Stromal cell of bone marrow (primary cell): ENCODE data around the gene ARHGAP22.

Source experiments
- DNase-seq: peaks from one replicate; pipeline ENCODE4 v3.0.0-alpha.2; 2012; ENCODE audit warnings: low read depth

ARHGAP22 gene

GRCh38 chr10:48477616-48478015, 127.3 kb downstream of the ARHGAP22 start:
- no peak for DNase-seq

- no peak for DNase-seq
These were observed 127.7 kb downstream of the ARHGAP22 start for GRCh38 chr10:48477141-48477540.

GRCh38 chr10:48476279-48476982, 128.4 kb downstream of the ARHGAP22 start:
- no peak for DNase-seq

GRCh38 chr10:48475943-48476278, 129.0 kb downstream of the ARHGAP22 start:
- DNase-seq = no peak

- no peak for DNase-seq
These were observed 130.0 kb downstream of the ARHGAP22 start for GRCh38 chr10:48474765-48475365.

GRCh38 chr10:48473704-48474103, 131.2 kb downstream of the ARHGAP22 start:
- no peak for DNase-seq

GRCh38 chr10:48472501-48473069, 132.3 kb downstream of the ARHGAP22 start:
- no peak for DNase-seq

- peak; percentile 21 for DNase-seq
These were observed 133.7 kb downstream of the ARHGAP22 start for GRCh38 chr10:48470893-48471805.

- no peak for DNase-seq
These were observed 134.6 kb downstream of the ARHGAP22 start for GRCh38 chr10:48470115-48470892.

- no peak for DNase-seq
These were observed 135.3 kb downstream of the ARHGAP22 start for GRCh38 chr10:48469516-48470020.

- no peak for DNase-seq
These were observed 135.9 kb downstream of the ARHGAP22 start for GRCh38 chr10:48468866-48469511.

- no peak for DNase-seq
These were observed 136.6 kb downstream of the ARHGAP22 start for GRCh38 chr10:48468130-48468790.

GRCh38 chr10:48467669-48468068, 137.2 kb downstream of the ARHGAP22 start:
- DNase-seq = no peak

GRCh38 chr10:48466611-48467240, 138.1 kb downstream of the ARHGAP22 start:
- no peak for DNase-seq

- no peak for DNase-seq
These were observed 138.9 kb downstream of the ARHGAP22 start for GRCh38 chr10:48465860-48466521.

GRCh38 chr10:48464871-48465736, 139.8 kb downstream of the ARHGAP22 start:
- DNase-seq = no peak

GRCh38 chr10:48464121-48464870, 140.6 kb downstream of the ARHGAP22 start:
- DNase-seq = no peak
